GM21576 (cell line): ENCODE measurements around the gene NECAB2.

Experiments
- ATAC-seq: cut with Tn5 transposase; IDR thresholded peaks from one replicate; pipeline ENCODE4 v1.9.1; 2021; ENCODE audit warnings: mild to moderate bottlenecking, moderate library complexity; ENCODE audit not compliant: unreplicated experiment

NECAB2 gene

DNA sequence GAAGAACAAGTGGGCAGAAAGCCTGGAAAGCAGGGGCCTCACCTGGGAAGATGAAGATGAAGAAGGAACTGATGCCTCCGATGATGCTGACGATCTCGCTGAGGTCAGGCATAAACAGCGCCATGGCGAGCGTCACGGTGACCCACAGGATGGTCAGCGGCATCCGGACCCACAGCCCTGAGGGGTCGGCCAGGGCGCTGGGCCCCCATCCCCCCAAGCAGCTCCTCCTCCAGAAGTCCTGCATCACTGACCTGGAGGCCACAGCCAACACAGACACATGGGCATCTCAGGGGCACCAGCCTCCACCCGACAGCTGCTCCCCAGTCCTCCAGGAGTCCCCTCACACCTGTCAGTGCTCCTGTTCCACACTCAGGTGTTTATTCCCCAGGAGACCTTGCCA is 48.4 kb downstream of the NECAB2 start:
- no peak for ATAC-seq

DNA sequence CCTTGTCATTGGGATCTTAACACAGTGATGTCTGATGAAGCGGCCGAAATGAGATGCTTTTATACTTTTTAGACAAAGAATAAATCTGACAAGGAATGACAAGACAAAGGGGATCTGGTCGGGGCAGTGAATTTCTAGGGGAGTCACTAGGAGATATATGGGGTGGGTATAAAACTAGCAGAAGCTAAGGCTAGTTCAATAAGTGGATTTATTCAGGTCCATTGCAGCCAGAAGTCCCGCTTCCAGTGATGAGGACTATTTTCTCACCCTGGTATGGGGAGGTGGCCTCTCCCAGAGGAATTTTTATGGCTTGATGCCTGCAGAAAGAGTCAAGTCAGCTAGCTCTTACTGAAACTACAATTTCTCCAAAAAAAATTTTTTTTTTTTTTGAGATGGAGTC is 50.7 kb downstream of the NECAB2 start:
- no peak for ATAC-seq

DNA sequence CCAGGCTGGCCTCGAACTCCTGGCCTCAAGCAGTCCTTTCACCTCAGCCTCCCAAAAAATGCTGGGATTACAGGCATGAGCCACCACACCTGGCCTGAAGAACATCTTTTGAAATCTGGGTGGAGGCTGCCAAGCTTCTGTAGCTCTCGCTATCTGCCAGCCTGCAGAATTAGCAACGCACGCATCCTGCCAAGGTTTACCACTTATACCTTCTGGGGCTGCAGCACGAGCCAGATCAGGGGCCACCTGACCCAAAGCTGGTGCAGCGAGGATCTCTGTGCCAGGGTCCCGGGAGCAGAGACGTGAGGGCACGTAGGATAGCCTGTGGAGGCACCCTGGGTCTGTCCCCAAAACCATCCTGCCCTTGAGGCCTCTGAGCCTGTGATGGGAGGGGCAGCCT is 52.3 kb downstream of the NECAB2 start:
- ATAC-seq = no peak

DNA sequence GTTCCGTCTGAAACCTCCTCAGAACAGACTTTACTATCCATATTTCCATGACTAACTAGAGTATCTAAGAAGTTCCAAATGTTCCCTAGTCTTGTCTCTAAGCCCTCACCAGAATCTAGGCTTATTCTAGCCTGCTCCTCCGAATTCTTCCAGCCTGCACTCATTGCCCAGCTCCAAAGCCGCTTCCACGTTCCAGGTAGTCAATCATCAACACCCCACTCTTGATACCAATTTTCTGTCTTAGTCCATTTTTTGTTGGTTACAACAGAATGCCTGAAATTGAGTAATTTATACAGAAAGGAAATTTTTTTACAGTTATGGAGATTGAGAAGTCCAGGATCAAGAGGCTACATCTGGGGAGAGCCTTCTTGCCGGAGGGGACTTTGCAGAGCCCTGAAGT is 53.4 kb downstream of the NECAB2 start:
- no peak for ATAC-seq

DNA sequence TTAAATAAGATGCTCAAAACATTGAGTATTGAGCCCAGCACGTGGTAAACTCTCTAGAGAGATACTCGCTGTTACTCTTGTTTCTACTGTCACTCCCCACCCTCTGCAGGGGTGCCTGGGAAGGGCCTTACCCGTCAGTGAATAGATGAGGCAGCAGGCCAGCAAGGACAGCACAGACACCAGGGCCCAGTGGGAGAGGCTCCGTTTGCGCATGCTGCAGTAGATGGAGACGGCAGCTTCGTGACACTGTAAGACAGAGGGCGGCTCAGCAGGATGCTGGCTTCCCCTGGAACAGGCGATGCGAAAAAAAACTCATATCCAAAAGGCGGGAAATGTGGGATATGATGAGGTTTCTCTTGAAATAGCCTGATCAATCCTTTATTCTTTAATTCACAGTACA is 54.6 kb downstream of the NECAB2 start:
- ATAC-seq = no peak

DNA sequence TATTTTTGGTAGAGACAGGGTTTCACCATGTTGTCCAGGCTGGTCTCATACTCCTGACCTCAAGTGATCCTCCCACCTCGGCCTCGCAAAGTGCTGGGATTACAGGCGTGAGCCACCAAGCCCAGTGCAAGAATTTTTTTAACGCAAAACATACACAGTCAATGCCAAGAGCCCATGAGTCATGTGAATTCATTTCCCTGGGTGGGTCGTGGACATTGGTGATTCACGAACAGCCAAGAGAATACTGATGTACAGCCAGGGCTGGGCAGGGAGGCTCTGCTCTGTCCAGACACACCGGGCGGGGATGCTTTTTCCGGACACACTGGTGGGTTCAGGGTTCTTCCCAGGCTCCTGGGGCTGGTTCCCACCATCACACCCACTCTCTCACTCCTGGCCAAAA is 56.8 kb downstream of the NECAB2 start:
- ATAC-seq = no peak

DNA sequence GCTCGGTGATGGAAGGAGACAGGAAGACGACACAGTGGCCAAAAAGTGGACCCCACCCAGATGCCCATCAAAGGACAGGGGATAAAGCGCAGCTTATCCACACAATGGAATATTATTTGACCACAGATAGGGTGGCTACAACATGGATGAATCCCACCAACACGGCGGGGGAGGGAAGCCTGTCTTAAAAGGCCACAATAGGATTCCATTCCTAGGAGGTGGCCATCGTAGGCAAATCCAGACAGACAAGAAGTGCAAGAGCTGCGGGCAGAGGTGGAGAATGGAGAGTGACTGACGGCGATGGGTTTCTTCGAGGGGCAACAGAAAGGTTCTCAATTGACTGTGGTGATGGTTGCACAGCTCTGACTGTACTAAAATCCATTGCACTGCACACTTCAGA is 58.6 kb downstream of the NECAB2 start:
- no peak for ATAC-seq

DNA sequence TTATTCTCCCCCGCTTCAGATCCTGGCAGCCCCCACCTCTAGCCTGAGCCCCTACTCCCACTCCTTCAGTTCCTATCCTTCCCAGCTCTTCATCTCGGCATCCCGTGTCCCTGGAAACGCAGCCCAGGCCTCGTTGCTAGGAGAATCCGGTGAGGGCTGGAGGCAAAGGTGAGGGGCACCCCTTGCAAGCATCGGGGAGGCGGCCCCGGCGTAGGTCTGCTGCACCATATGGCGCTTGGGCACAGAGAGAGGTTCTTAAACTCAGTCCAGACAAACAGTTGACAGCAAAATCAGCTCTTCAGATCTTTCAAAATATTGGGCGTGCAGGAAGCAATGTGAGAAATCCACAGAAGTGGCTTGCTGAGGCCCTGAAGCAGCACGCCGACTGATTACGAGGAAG is 59.6 kb downstream of the NECAB2 start:
- ATAC-seq = no peak

DNA sequence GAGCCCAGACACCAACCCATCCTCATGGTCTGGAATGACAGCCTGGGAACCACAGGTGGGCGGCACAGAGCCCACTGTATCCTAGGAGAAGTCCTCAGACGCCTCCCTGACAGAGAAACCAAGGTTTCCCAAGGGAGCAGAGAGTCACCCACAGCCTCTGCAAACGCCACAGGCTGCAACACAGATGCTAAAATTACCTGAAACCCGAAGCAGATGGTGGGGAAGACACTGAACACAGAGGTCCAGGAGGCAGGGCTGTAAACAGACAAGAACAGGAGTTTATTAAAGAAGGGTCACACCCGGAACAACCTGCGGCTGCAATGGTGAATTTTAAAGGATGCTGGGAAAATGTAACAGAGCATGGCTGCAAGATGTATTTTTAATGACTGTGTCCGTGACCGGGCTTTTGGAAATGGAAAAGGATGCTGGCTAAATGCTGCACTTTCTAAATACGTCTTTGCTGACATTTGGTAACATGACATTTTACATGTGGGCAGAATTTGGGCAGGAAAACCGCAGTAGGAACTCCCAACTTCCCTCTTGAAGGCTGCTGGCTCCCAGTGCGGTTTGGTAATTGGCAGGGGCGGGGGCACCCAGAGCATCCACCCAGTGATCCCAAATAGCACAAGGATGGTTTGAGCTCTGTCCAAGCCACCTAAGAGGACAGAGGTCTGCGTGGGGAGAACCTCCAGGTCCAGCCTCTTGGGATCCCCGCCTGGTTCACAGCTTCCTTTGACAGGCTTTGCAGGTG is 61.4 kb downstream of the NECAB2 start:
- ATAC-seq = no peak

DNA sequence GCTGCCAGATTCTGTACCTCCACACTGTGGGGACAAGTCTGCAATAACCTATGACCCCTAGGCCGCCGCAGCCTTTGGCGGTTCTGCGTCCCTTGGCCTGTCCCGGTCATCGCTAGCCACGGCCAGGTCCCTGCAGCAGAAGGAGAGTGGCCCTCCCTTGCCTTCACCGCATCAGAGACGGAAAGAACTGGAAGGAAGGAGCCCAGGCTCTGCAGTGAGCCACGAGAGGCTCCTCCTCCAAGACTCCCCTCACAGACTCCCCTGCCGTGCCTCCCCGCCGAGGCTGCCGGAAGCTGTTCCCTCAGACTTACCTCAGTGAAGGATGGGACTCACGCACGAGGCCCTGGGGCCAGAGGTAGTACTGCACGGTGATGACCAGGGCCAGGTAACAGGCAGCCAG is 63.5 kb downstream of the NECAB2 start:
- ATAC-seq = no peak

DNA sequence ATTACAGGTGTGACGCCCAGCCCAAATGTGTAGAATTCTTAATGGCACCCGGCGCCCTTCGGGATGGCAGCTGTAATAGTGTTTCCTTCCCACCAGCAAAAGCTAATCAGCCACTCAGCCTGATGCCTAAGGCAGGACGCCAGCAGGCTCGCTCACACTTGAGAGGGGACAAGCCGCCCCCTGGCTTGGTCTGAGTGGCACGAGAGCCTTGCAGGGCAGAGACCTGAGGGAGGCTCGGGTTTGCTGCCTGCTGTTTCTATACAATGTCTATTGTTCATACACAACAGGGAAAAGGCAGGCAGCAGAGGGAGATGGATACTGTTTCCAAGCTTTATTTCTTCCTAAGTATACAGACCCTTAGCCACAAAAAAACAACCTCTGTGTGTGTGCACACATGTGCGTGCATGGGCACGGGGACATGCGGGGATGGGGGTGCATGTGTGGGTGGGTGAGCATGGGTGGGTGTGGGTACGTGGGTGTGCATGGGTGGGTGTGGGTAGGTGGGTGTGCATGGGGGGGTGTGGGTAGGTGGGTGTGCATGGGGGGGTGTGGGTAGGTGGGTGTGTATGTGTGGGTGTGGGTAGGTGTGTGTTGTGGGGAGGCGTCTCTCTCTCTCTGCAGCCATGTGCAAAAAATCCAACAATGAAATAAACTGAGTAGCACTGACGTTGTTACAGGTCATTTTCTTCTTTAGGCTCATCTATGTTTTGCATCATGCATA is 64.6 kb downstream of the NECAB2 start:
- no peak for ATAC-seq

DNA sequence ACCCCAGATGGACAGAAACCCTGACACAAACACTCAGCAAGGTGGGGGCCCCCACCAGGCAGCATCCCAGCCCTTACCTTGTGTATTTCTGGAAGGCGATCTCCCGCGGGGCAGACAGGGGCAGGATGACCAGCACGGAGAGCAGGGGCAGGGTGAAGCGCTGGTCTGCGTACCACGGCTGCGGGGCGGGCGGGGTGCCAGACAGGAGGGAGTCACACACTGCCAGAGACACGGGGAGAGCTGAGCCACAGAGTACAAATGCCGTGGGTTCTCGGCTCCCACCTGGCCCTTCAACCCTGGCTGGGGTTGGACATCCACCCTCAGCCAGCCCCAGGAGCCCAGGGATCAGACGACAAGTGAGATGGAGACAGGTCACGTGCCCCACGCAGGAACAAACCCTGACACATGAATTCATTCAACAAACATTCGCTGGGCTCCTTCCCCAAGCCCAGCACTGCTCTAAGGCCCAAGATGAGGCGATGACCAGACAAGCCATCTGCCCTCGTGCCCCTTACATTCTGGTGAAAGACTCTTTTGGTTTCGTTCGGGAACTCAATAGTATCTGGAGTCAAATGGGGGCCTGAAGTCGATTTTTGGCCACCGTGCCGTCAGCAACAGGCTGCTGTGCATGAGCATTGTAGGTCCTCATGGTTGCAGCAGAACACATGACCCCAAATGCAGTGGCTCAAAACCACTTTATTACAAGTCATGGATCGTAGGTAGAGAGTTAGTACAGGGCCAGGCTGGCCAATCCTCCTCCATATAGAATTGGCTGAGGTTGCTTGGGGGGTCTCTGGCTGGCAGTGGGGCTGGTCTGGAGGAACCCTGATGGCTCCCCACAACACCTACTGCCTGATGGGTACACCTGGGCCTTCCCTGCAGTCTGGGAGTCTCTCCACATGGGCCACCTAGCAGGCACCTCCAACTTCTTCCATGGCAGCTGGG is 65.5 kb downstream of the NECAB2 start:
- no peak for ATAC-seq

DNA sequence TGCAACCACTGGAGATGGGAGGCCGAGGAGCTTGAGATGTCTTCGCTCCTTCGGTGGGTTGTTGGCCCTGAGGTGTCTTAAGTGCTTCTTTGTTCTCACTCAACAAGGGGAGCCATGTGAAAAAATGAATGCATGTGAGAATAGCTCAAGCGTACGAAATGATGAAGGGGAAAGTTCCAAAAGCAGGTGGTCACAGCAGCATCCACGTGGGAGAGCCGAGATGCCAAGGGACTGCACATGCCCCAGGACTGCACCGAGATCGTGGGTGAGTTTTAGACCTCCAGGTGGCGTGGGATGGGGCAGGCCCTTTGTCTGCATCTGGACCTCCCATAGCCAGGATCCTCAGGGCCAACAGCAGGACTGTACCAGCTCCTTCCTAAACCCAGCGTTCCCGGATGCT is 66.5 kb downstream of the NECAB2 start:
- no peak for ATAC-seq

DNA sequence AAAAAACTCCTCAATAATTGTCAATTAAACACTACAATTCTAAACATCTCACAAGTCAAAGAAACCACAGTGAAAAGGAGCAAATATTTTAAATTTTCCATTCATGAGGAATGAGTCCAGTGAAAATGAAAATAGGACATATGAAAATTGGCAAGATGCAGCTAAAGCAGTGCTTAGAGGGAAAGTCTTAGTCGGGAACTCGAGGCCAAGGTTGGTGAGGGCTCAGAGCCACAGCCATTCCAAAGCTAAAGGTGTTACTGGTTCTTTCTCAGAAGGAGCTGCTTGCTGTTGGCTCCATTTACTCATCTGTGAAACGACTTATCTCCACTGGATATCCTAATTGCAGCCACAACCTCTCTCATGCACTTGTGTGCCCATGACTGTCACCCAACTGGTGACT is 68.1 kb downstream of the NECAB2 start:
- ATAC-seq = no peak

DNA sequence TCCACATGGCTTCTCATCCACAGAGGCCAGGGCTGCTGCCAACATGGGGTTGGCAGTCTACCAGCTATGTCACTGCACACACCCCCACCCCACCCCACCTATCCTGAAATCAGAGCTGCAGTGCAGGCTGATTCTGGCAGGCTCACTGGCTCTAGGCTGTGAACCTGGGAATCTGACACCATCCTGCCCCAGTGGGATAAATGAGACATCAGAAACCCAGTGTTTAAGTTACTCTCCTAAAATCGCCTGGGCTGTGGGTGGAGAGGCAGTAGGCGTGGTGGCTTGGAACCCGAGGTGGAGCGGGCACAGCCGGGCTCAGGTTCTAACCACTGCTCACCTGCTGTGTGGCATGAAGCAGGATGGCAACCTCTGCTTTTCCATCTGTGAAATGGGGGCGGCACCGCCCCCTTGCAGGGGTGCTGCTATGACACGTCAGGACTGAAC is 69.0 kb downstream of the NECAB2 start:
- ATAC-seq = no peak

DNA sequence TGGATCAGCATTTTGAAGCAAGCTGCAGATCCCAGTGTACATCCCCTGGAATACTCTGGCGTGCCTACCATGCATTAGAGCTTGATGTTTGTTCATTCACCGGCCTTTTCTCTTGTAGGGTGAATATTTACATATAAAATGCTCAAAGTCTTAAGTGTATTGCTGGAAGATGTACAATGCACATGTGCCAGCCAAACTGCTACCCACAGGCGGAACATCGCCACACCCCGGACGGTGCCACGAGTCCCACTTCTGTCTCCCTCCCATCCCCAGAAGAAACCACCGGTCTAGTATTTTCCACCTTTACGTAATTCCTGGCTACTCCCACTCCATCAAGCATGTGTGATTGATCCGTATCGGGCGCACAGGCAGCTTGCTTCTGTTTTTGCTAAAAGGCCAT is 70.4 kb downstream of the NECAB2 start:
- no peak for ATAC-seq

DNA sequence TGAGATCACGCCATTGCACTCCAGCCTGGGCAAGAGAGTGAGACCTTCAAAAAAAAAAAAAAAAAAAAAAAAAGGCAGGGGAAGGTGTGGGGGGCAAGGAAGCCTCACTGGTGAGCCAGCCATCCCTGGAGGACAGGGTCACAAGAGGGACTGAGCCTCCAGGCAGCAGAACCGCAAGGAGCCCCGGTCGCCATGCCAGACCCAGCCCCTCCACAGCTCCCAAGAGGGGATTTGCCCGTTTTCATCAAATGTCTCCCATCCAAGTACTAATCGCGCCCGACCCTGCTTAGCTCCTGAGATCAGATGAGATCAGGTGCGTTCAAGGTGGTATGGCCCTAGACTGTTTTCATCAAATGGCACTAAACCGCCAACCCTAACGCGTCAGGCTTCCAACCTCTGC is 71.7 kb downstream of the NECAB2 start:
- no peak for ATAC-seq

DNA sequence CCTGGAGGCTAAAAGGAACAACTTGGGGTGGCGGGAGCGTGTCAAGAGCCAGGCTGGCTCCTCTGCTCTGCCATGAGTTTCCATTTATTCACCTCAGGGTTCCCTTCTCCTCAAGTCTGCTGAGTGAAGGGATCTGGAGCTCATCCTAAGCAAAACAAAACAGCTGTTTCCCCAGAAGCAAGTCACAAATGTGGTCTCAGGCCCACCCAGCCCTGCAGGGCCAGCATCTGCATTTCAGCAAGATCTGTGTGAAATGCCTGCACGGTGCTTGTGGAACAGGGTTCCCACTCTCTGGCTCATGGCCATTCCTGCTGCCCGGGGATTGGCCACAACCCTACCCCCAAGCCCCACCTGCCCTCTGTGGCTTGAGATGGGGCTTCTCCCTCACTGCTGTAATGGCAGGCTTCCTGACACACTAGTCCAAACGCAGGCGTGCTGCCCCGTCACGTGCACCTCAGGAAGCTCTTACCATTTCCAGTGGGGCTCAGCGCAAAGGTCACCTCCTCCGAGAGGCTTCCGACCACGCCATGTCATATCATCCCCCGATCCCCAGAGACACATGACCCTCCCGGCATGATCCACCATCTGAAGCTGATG is 72.3 kb downstream of the NECAB2 start:
- ATAC-seq = no peak

DNA sequence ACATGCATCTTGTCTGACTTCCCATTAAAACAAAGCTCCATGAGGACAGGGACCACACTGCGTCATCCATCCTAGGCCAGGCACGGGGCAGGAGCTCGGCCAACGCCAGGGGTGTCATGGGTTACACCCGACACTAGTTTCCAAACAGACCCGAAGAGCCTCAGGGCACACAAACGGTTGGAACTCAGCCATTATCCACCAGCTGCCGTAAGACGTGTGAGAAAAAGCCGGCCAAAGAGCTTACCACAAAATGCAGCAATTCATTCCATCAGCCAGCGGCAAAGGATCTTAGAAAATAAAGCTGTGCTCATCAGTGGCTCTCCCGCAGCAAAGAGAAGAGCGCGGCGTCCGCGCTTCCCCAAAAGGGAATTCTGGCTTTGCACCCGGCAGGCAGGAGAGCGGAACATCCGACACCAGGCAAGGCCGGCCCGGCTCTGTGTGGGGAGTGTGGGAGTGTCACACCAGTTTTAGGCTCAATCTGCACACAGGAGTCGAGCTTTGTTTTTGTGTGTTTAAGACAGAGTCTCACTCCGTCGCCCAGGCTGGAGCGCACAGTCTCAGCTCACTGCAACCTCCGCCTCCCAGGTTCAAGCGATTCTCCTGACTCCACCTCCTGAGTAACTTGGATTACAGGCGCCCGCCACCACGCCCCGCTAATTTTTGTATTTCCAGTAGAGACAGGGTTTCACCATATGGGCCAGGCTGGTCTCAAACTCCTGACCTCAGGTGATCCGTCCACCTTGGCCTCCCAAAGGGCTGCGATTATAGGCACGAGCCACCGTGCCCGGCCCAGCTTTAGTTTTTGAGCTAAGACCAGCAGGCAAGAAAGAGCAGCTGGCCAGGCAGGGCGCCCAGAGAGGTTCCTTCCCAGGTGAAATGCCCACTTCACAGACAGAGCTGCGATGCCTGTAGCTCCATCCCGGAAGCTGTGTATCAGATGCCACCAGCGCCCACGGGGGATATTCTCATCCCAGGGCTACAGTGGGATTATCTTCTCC is 73.1 kb downstream of the NECAB2 start:
- no peak for ATAC-seq

DNA sequence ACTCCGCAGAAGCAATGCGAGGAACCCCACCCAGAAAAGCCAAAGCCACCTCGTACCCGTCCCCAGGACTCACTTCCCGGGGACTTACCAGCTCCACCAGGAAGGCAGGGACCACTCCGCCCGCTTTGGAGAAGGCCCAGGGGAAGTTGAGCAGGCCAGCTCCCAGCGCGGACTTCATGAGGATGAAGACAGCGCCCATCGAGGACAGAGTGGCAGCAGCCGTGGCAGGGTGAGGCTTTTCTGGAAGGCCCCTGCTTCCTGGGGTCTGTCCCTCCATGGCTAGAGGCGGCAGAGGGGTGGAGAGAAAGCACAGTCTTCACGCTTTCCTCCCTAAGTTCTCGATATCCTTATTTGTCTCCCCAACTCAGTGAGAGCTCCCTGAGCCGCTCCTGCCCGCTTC is 73.8 kb downstream of the NECAB2 start:
- ATAC-seq = no peak
